Mesenchymal stem cell (in vitro differentiated cells and primary cell): ENCODE results near the gene PRPF39.
"Not testable (repeated sequence)": the region's sequence is repeated elsewhere in the genome, so short reads cannot be mapped to it uniquely, and the experiment has no call there.

Experiments
- DNase-seq: peaks from one replicate; pipeline ENCODE4 v3.0.0-alpha.2; 2013
- H2AFZ ChIP-seq: one replicate; pipeline ENCODE4 v1.6.1; 2013; ENCODE audit warnings: low read depth, mild to moderate bottlenecking, control low read depth, inconsistent platforms, low read length, moderate library complexity
- H2AK5ac ChIP-seq: 2 replicates; pipeline ENCODE4 v1.6.1; 2013; ENCODE audit warnings: low read length, moderate library complexity, mild to moderate bottlenecking, inconsistent platforms; ENCODE audit not compliant: severe bottlenecking
- H2BK120ac ChIP-seq: one replicate; pipeline ENCODE4 v1.6.1; 2013; ENCODE audit warnings: low read depth, mild to moderate bottlenecking, inconsistent platforms, low read length, moderate library complexity
- H2BK12ac ChIP-seq, 2 experiments: one replicate each; pipeline ENCODE4 v1.6.1; 2013; ENCODE audit warnings: inconsistent platforms in 2 of 2, low read length in 2 of 2, mild to moderate bottlenecking in 2 of 2, moderate library complexity in 2 of 2, control low read depth in 1 of 2
- H2BK15ac ChIP-seq: one replicate; pipeline ENCODE4 v1.6.1; 2013; ENCODE audit warnings: mild to moderate bottlenecking, low read depth, inconsistent platforms; ENCODE audit not compliant: poor library complexity, severe bottlenecking
- H2BK5ac ChIP-seq: 2 replicates; pipeline ENCODE4 v1.6.1; 2013; ENCODE audit warnings: low read depth, mild to moderate bottlenecking, low read length, control low read depth, inconsistent platforms; ENCODE audit not compliant: poor library complexity, severe bottlenecking
- H3K14ac ChIP-seq, 2 experiments: one replicate each; pipeline ENCODE4 v1.6.1; 2013; ENCODE audit warnings: inconsistent platforms in 2 of 2, low read length in 2 of 2, control low read depth in 1 of 2, mild to moderate bottlenecking in 1 of 2, moderate library complexity in 1 of 2
- H3K18ac ChIP-seq, 2 experiments: one replicate each; pipeline ENCODE4 v1.6.1; 2013; ENCODE audit warnings: inconsistent platforms in 2 of 2, low read length in 2 of 2, control low read depth in 1 of 2, low read depth in 1 of 2, mild to moderate bottlenecking in 1 of 2
- H3K23ac ChIP-seq, 2 experiments: one replicate each; pipeline ENCODE4 v1.6.1; 2013; ENCODE audit warnings: inconsistent platforms in 2 of 2, low read length in 2 of 2, mild to moderate bottlenecking in 2 of 2, moderate library complexity in 2 of 2, control low read depth in 1 of 2
- H3K27ac ChIP-seq: 2 replicates; pipeline ENCODE4 v1.5.1; 2013; ENCODE audit warnings: mild to moderate bottlenecking, moderate library complexity, low read length, control low read depth, inconsistent platforms; ENCODE audit not compliant: poor library complexity, severe bottlenecking
- H3K27me3 ChIP-seq, 2 experiments: 2 replicates each; pipeline versions ENCODE4 v1.6.1 to v1.7.0; 2013; ENCODE audit warnings: low read length in 2 of 2, mild to moderate bottlenecking in 2 of 2, moderate library complexity in 2 of 2, control low read depth in 1 of 2, inconsistent platforms in 1 of 2; ENCODE audit not compliant: control insufficient read depth in 1 of 2, insufficient read depth in 1 of 2
- H3K36me3 ChIP-seq, 2 experiments: 2 replicates each; pipeline versions ENCODE4 v1.6.1 to v1.7.0; 2013; ENCODE audit warnings: low read length in 2 of 2, control low read depth in 1 of 2, inconsistent platforms in 1 of 2, low read depth in 1 of 2, mild to moderate bottlenecking in 1 of 2; ENCODE audit not compliant: insufficient read depth in 2 of 2, control insufficient read depth in 1 of 2
- H3K4ac ChIP-seq, 2 experiments: one replicate each; pipeline ENCODE4 v1.6.1; 2013; ENCODE audit warnings: inconsistent platforms in 2 of 2, low read length in 2 of 2, mild to moderate bottlenecking in 2 of 2, moderate library complexity in 2 of 2, control low read depth in 1 of 2, low read depth in 1 of 2
- H3K4me1 ChIP-seq: 2 replicates; pipeline ENCODE4 v1.6.1; 2013; ENCODE audit warnings: low read depth, low read length, control low read depth; ENCODE audit not compliant: control insufficient read depth, insufficient read depth
- H3K4me2 ChIP-seq: 2 replicates; pipeline ENCODE4 v1.6.1; 2013; ENCODE audit warnings: low read length, mild to moderate bottlenecking, inconsistent platforms; ENCODE audit not compliant: poor library complexity, severe bottlenecking
- H3K4me3 ChIP-seq, 2 experiments: 2 replicates each; pipeline versions ENCODE4 v1.5.1 to v1.7.0; 2013; ENCODE audit warnings: low read length in 2 of 2, mild to moderate bottlenecking in 2 of 2, control low read depth in 1 of 2, low read depth in 1 of 2; ENCODE audit not compliant: insufficient read depth in 1 of 2
- H3K79me1 ChIP-seq: replicated peaks from 2 replicates; pipeline ENCODE4 v1.6.1; 2013; ENCODE audit warnings: mild to moderate bottlenecking, control low read depth, low read length, inconsistent platforms; ENCODE audit not compliant: poor library complexity, severe bottlenecking
- H3K9ac ChIP-seq: 2 replicates; pipeline ENCODE4 v1.7.0; 2013; ENCODE audit warnings: mild to moderate bottlenecking, low read length, moderate library complexity
- H3K9me3 ChIP-seq: 2 replicates; pipeline ENCODE4 v1.7.0; 2013; ENCODE audit warnings: mild to moderate bottlenecking, low read length; ENCODE audit not compliant: control insufficient read depth
- H4K8ac ChIP-seq: one replicate; pipeline ENCODE4 v1.6.1; 2013; ENCODE audit warnings: inconsistent platforms, mild to moderate bottlenecking, low read length, moderate library complexity
- H4K91ac ChIP-seq: one replicate; pipeline ENCODE4 v1.6.1; 2013; ENCODE audit warnings: mild to moderate bottlenecking, low read length, inconsistent platforms
- WGBS: methylation state at CpG from one replicate; pipeline ENCODE4 v1.1.7; 2013; ENCODE audit warnings: mixed read lengths; 5-methylcytosine and 5-hydroxymethylcytosine counted together

Gene PRPF39

GRCh38 chr14:45135659-45136395 is 51.9 kb downstream of the PRPF39 start, which contains the start of gene FANCM:
Gene FANCM (plus strand): TSS chr14:45135930. CDS start chr14:45136032, 102 bp downstream.
- Histone ChIP-seq H2BK12ac (no peak within 1 kb of the TSS), H3K4ac (no peak within 1 kb of the TSS), H2AFZ (peak within 1 kb of the TSS; percentile 59), H3K36me3 (peaks cover 0 to 3% of the 10 kb centered on the region in 2 experiments), H3K9me3 (no peaks in the 10 kb centered on the region), H3K4me1 (peaks cover 2% of the 10 kb centered on the region), H3K9ac (peak within 1 kb of the TSS; percentile 98), H3K18ac (peak within 1 kb of the TSS in 1 of 2 experiments; percentile 59), H2BK120ac (no peak within 1 kb of the TSS), H3K14ac (no peak within 1 kb of the TSS), H3K23ac (no peak within 1 kb of the TSS), H2BK5ac (no peak within 1 kb of the TSS), H4K8ac (peak within 1 kb of the TSS; percentile 7), H3K79me1 (peaks cover 11% of the 10 kb centered on the region), H3K4me2 (peak within 1 kb of the TSS; percentile 97), H3K4me3 (peak within 1 kb of the TSS; percentile 75 to 99), H2AK5ac (no peak within 1 kb of the TSS), H2BK15ac (no peak within 1 kb of the TSS), H3K27ac (peak within 1 kb of the TSS; percentile 88), H4K91ac (no peak within 1 kb of the TSS), H3K27me3 (no peaks in the 10 kb centered on the region)
- under 1% methylated on average over 48 of the region's 48 CpGs for WGBS
- DNase-seq = peak; percentile 98

GRCh38 chr14:45136399-45136798 is 52.5 kb downstream of the PRPF39 start:
- WGBS = 1% methylated on average over 5 of the region's 7 CpGs
- no peaks in the 10 kb centered on the region for H3K27me3 ChIP-seq
- peak overlapping the region; percentile 97 for H3K4me2 ChIP-seq
- H3K18ac ChIP-seq = no peak overlapping the region
- H3K23ac ChIP-seq = no peak overlapping the region
- H3K4me1 ChIP-seq = no peaks in the 10 kb centered on the region
- no peak overlapping the region for H3K14ac ChIP-seq
- no peak overlapping the region for H3K4ac ChIP-seq
- H4K91ac ChIP-seq = no peak overlapping the region
- no peak overlapping the region for H2BK5ac ChIP-seq
- no peaks in the 10 kb centered on the region for H3K36me3 ChIP-seq
- H3K4me3 ChIP-seq = peak overlapping the region; percentile 75 to 99
- H2BK12ac ChIP-seq = no peak overlapping the region
- H3K27ac ChIP-seq = no peak overlapping the region
- no peak overlapping the region for H2BK15ac ChIP-seq
- no peak overlapping the region for H2AK5ac ChIP-seq
- H3K9ac ChIP-seq = peak overlapping the region; percentile 98
- H2BK120ac ChIP-seq = no peak overlapping the region
- no peaks in the 10 kb centered on the region for H3K9me3 ChIP-seq
- peaks cover 11% of the 10 kb centered on the region for H3K79me1 ChIP-seq
- H2AFZ ChIP-seq = peak overlapping the region; percentile 59
- no peak for DNase-seq
- no peak overlapping the region for H4K8ac ChIP-seq

DNA sequence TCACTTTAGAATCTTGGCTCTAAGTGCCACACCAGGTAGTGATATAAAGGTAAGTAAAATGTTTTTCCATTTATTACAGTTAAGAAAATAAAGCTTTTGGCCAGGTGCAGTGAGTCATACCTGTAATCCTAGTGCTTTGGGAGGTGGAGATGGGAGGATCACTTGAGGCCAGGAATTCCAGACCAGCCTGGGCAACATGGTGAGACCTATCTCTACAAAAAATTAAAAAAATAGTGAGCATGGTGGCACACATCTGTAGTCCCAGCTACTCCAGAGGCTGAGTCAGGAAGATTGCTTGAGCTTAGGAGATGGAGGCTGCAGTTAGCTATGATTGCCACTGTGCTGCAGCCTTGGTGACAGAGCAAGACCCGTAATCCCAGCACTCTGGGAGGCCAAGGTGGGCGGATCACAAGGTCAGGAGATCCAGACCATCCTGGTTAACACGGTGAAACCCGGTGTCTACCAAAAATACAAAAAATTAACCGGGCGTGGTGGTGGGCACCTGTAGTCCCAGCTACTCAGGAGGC is 56.8 kb downstream of the PRPF39 start:
- H3K23ac ChIP-seq = no peak overlapping the region
- no peak overlapping the region for H3K4ac ChIP-seq
- no peaks in the 10 kb centered on the region for H3K4me1 ChIP-seq
- WGBS = 99% methylated on average over 6 of the region's 6 CpGs
- H3K18ac ChIP-seq = no peak overlapping the region
- H3K9ac ChIP-seq = no peak overlapping the region
- H2AK5ac ChIP-seq = no peak overlapping the region
- H2BK15ac ChIP-seq = no peak overlapping the region
- no peak overlapping the region for H4K91ac ChIP-seq
- no peak for DNase-seq
- H3K79me1 ChIP-seq = peaks cover 25% of the 10 kb centered on the region
- no peak overlapping the region for H2BK12ac ChIP-seq
- no peak overlapping the region for H3K27ac ChIP-seq
- H3K36me3 ChIP-seq = no peaks in the 10 kb centered on the region
- H3K4me3 ChIP-seq = no peak overlapping the region
- H2AFZ ChIP-seq = no peak overlapping the region
- no peak overlapping the region for H2BK5ac ChIP-seq
- H4K8ac ChIP-seq = no peak overlapping the region
- no peak overlapping the region for H3K4me2 ChIP-seq
- no peaks in the 10 kb centered on the region for H3K9me3 ChIP-seq
- H2BK120ac ChIP-seq = no peak overlapping the region
- H3K27me3 ChIP-seq = no peaks in the 10 kb centered on the region
- no peak overlapping the region for H3K14ac ChIP-seq

DNA sequence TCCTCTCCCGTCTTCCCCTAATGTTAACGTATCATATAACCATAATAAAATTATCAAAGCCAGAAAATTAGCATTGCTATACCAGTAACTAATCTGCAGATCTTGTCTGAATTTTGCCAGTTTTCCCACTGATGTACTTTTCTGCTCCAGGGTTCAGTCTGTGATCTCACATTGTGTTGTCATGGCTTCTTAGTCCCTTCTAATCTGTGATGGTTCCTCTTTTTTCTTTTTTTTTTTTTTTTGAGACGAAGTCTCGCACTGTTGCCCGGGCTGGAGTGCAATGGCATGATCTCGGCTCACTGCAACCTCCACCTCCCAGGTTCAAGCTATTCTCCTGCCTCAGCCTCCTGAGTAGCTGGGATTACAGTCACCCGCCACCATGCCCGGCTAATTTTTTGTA is 58.2 kb downstream of the PRPF39 start:
- not testable (repeated sequence) for H2AK5ac ChIP-seq, H3K36me3 ChIP-seq, H3K23ac ChIP-seq, H3K9me3 ChIP-seq, H2AFZ ChIP-seq, H3K4ac ChIP-seq, H3K4me3 ChIP-seq, H4K91ac ChIP-seq, H4K8ac ChIP-seq, H3K27me3 ChIP-seq, H3K4me2 ChIP-seq, H2BK12ac ChIP-seq, H3K27ac ChIP-seq, H3K9ac ChIP-seq, H3K14ac ChIP-seq, DNase-seq, H2BK120ac ChIP-seq, H3K4me1 ChIP-seq, H2BK5ac ChIP-seq, H2BK15ac ChIP-seq, H3K18ac ChIP-seq
- WGBS = 98% methylated on average over 4 of the region's 8 CpGs
- H3K79me1 ChIP-seq = peaks cover 30% of the 10 kb centered on the region
